HepG2 (cell line): Measurements from ENCODE around the gene PSMC3IP. TPM values are rescaled to one million over a fixed set of nuclear protein-coding genes. Genes with fewer than 3 reads are reported as not detected.

ENCODE experiments used
- CBX5 ChIP-seq: sonication (generic); formaldehyde crosslinking; IDR thresholded peaks from 2 replicates; pipeline ENCODE4 v1.4.0; 2020; ENCODE audit warnings: missing genetic modification reagents, borderline replicate concordance
- CCAR2 ChIP-seq: fragments of 200-400 bp; formaldehyde crosslinking; optimal IDR thresholded peaks from 2 replicates; pipeline ENCODE3; 2018; ENCODE audit warnings: low read depth, mild to moderate bottlenecking, low read length, moderate library complexity
- JARID2 ChIP-seq: sonication (generic); formaldehyde crosslinking; IDR thresholded peaks from 2 replicates; pipeline ENCODE4 v1.8.1; 2023; ENCODE audit warnings: missing genetic modification reagents, inconsistent platforms; ENCODE audit not compliant: insufficient replicate concordance
- MED1 ChIP-seq: sonication (generic); formaldehyde crosslinking; IDR thresholded peaks from 2 replicates; pipeline ENCODE4 v1.4.0; 2020; ENCODE audit warnings: missing genetic modification reagents
- MXD4 ChIP-seq: IDR thresholded peaks from 2 replicates; pipeline ENCODE4 v1.6.1; 2016; ENCODE audit warnings: mild to moderate bottlenecking, missing biosample characterization, missing genetic modification reagents
- NCOA2 ChIP-seq: sonication (generic); formaldehyde crosslinking; IDR thresholded peaks from 2 replicates; pipeline ENCODE4 v1.8.0; 2022; ENCODE audit warnings: inconsistent platforms
- SRSF4 ChIP-seq: fragments of 200-400 bp; formaldehyde crosslinking; IDR thresholded peaks from one replicate; pipeline ENCODE4 v1.6.1; 2018; ENCODE audit warnings: mild to moderate bottlenecking, low read depth, low read length, moderate library complexity; ENCODE audit not compliant: poor library complexity, severe bottlenecking
- ZFAT ChIP-seq: sonication (generic); formaldehyde crosslinking; conservative IDR thresholded peaks from 2 replicates; pipeline ENCODE4 v1.8.1; 2023; ENCODE audit warnings: missing genetic modification reagents, inconsistent platforms
- ZFYVE20 ChIP-seq: sonication (generic); formaldehyde crosslinking; IDR thresholded peaks from 2 replicates; pipeline ENCODE4 v1.8.0; 2023; ENCODE audit warnings: low read depth, mild to moderate bottlenecking, moderate library complexity, missing genetic modification reagents, borderline replicate concordance
- ZNF501 ChIP-seq: sonication (generic); formaldehyde crosslinking; IDR thresholded peaks from 2 replicates; pipeline ENCODE4 v1.5.1; 2020; ENCODE audit warnings: mild to moderate bottlenecking, moderate library complexity, missing genetic modification reagents
- polyA plus RNA-seq, 8 experiments: library from polyadenylated mRNA; depleted of rRNA in 3 of 8; stranded (reverse) in 7 of 8; unstranded in 1 of 8; fragments of >200 nt; fragmentation: Illumina TruSeq in 4 of 8; extraction: Trizol in 4 of 8; gene quantifications; 2 replicates each; pipeline versions ENCODE4 v1.2.1 to v1.2.3, GENCODE V29; 2011 to 2016; ENCODE audit warnings: low read depth in 4 of 8, missing spikeins in 1 of 8, mixed read lengths in 1 of 8; ENCODE audit not compliant: insufficient read depth in 1 of 8
- total RNA-seq, 5 experiments: library from RNA; depleted of rRNA; stranded (reverse); fragments of >200 nt; fragmentation: Illumina TruSeq; extraction: Trizol; gene quantifications; 2 replicates each; pipeline ENCODE4 v1.2.3, GENCODE V29; 2016; ENCODE audit warnings: low read depth in 1 of 5
- TF ChIP-seq, protein P1 (sequence below): sonication (generic); formaldehyde crosslinking; IDR thresholded peaks from 2 replicates; pipeline ENCODE4 v1.4.0; 2020; ENCODE audit warnings: mild to moderate bottlenecking, missing genetic modification reagents
- TF ChIP-seq, protein P2 (sequence below): sonication (generic); formaldehyde crosslinking; IDR thresholded peaks from one replicate; pipeline ENCODE4 v1.5.1; 2020; ENCODE audit warnings: mild to moderate bottlenecking, missing genetic modification reagents; ENCODE audit errors: not compliant biosample characterization

The PSMC3IP gene
- total and polyA plus RNA-seq, 2 of the 13 experiments (the other 11 are each of a cell fraction or from before 2014, with no cell fraction given), result 6.5 to 22.4 TPM

DNA sequence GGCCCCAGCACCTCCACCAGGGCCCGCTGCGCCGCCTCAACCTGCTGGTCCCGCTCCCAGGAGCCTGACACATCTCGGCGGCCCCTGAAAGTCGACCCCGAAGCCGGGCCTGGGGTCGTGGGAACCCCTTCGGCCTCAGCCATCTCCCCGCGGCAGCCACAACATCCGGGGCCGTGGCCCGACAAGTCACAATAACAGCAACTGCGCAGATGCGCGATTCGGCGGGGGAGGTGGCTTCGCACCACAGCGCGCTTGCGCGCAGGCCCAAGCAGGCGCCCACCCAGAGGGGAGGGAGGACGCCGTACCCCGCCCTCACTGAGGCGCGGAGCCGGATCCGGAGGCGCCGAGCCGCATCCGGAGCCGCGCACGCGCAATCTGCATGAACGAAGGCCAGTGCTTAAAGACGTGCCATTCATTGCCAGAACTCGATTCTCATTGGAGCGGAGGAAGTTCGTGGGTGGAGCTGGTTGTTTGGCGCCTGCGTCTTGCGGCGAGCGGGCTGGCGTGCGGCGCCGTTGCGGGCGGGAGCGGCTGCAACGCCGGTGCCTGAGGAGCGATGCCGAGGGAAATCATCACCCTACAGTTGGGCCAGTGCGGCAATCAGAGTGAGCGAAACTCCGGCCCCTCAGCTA lies 31.8 kb upstream of the PSMC3IP start, which contains the start of the genes RETREG3 and TUBG1 (continued):
- TF ChIP-seq ZFAT (CRISPR knock-in tag) (0 out of 2 replicates have a peak, but pooled peaks have one; percentile 25), JARID2 (CRISPR knock-in tag) (no peak), CBX5 (peak; percentile 72; the same call in 1 of the 2 replicates), MED1 (CRISPR knock-in tag) (peak; percentile 63), NCOA2 (CRISPR knock-in tag) (0 out of 2 replicates have a peak, but pooled peaks have one; percentile 15), ZNF501 (peak; percentile 99), MXD4 (CRISPR knock-in tag) (no peak; the same call in none of the 2 replicates), CCAR2 (no peak), ZFYVE20 (CRISPR knock-in tag) (no peak), SRSF4 (no peak)
- TF ChIP-seq, protein P1, sequence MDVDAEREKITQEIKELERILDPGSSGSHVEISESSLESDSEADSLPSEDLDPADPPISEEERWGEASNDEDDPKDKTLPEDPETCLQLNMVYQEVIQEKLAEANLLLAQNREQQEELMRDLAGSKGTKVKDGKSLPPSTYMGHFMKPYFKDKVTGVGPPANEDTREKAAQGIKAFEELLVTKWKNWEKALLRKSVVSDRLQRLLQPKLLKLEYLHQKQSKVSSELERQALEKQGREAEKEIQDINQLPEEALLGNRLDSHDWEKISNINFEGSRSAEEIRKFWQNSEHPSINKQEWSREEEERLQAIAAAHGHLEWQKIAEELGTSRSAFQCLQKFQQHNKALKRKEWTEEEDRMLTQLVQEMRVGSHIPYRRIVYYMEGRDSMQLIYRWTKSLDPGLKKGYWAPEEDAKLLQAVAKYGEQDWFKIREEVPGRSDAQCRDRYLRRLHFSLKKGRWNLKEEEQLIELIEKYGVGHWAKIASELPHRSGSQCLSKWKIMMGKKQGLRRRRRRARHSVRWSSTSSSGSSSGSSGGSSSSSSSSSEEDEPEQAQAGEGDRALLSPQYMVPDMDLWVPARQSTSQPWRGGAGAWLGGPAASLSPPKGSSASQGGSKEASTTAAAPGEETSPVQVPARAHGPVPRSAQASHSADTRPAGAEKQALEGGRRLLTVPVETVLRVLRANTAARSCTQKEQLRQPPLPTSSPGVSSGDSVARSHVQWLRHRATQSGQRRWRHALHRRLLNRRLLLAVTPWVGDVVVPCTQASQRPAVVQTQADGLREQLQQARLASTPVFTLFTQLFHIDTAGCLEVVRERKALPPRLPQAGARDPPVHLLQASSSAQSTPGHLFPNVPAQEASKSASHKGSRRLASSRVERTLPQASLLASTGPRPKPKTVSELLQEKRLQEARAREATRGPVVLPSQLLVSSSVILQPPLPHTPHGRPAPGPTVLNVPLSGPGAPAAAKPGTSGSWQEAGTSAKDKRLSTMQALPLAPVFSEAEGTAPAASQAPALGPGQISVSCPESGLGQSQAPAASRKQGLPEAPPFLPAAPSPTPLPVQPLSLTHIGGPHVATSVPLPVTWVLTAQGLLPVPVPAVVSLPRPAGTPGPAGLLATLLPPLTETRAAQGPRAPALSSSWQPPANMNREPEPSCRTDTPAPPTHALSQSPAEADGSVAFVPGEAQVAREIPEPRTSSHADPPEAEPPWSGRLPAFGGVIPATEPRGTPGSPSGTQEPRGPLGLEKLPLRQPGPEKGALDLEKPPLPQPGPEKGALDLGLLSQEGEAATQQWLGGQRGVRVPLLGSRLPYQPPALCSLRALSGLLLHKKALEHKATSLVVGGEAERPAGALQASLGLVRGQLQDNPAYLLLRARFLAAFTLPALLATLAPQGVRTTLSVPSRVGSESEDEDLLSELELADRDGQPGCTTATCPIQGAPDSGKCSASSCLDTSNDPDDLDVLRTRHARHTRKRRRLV (CRISPR knock-in tag), result no peak; the same call in 1 of the 2 replicates
- TF ChIP-seq, protein P2, sequence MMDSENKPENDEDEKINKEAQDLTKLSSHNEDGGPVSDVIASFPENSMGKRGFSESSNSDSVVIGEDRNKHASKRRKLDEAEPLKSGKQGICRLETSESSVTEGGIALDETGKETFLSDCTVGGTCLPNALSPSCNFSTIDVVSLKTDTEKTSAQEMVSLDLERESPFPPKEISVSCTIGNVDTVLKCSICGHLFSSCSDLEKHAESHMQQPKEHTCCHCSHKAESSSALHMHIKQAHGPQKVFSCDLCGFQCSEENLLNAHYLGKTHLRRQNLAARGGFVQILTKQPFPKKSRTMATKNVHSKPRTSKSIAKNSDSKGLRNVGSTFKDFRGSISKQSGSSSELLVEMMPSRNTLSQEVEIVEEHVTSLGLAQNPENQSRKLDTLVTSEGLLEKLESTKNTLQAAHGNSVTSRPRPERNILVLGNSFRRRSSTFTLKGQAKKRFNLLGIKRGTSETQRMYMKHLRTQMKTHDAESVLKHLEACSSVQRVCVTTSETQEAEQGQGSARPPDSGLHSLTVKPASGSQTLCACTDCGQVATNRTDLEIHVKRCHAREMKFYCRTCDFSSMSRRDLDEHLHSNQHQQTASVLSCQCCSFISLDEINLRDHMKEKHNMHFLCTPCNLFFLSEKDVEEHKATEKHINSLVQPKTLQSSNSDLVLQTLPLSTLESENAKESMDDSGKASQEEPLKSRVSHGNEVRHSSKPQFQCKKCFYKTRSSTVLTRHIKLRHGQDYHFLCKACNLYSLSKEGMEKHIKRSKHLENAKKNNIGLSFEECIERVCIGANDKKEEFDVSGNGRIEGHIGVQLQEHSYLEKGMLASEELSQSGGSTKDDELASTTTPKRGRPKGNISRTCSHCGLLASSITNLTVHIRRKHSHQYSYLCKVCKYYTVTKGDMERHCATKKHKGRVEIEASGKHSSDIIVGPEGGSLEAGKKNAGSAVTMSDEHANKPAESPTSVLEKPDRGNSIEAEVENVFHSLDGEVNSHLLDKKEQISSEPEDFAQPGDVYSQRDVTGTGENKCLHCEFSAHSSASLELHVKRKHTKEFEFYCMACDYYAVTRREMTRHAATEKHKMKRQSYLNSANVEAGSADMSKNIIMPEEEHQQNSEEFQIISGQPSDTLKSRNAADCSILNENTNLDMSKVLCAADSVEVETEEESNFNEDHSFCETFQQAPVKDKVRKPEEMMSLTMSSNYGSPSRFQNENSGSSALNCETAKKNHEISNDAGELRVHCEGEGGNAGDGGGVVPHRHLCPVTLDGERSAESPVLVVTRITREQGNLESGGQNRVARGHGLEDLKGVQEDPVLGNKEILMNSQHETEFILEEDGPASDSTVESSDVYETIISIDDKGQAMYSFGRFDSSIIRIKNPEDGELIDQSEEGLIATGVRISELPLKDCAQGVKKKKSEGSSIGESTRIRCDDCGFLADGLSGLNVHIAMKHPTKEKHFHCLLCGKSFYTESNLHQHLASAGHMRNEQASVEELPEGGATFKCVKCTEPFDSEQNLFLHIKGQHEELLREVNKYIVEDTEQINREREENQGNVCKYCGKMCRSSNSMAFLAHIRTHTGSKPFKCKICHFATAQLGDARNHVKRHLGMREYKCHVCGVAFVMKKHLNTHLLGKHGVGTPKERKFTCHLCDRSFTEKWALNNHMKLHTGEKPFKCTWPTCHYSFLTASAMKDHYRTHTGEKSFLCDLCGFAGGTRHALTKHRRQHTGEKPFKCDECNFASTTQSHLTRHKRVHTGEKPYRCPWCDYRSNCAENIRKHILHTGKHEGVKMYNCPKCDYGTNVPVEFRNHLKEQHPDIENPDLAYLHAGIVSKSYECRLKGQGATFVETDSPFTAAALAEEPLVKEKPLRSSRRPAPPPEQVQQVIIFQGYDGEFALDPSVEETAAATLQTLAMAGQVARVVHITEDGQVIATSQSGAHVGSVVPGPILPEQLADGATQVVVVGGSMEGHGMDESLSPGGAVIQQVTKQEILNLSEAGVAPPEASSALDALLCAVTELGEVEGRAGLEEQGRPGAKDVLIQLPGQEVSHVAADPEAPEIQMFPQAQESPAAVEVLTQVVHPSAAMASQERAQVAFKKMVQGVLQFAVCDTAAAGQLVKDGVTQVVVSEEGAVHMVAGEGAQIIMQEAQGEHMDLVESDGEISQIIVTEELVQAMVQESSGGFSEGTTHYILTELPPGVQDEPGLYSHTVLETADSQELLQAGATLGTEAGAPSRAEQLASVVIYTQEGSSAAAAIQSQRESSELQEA (CRISPR knock-in tag), result peak; percentile 97
